Smooth muscle cell (in vitro differentiated cells): Measurements from ENCODE around the gene UST. TPM values are rescaled to one million over a fixed set of nuclear protein-coding genes. Genes with fewer than 3 reads are reported as not detected.
"Not testable (repeated sequence)": the region's sequence is repeated elsewhere in the genome, so short reads cannot be mapped to it uniquely, and the experiment has no call there.

Experiments
- DNase-seq: peaks from one replicate; lab custom pipeline; 2025; ENCODE audit not compliant: unreplicated experiment; lab: John Stamatoyannopoulos, UW
- H2AFZ ChIP-seq: fragments of 200-600 bp; sonication (generic); 2 replicates; pipeline ENCODE4 v1.6.0; 2016; ENCODE audit warnings: antibody characterized with exemption, low read depth, mild to moderate bottlenecking
- H3F3A ChIP-seq: fragments of 200-600 bp; sonication (generic); 2 replicates; pipeline ENCODE4 v1.6.0; 2017; ENCODE audit warnings: antibody characterized with exemption, low read depth
- H3K27ac ChIP-seq: fragments of 200-600 bp; sonication (generic); 2 replicates; pipeline ENCODE4 v1.5.1; 2016; ENCODE audit warnings: low read depth, mild to moderate bottlenecking
- H3K27me3 ChIP-seq: fragments of 200-600 bp; sonication (generic); 2 replicates; pipeline ENCODE4 v1.6.1; 2016; ENCODE audit warnings: low read depth, mild to moderate bottlenecking
- H3K36me3 ChIP-seq: fragments of 200-600 bp; sonication (generic); 2 replicates; pipeline ENCODE4 v1.5.1; 2016; ENCODE audit warnings: low read depth
- H3K4me1 ChIP-seq: fragments of 200-600 bp; sonication (generic); 2 replicates; pipeline ENCODE4 v1.5.1; 2016; ENCODE audit warnings: low read depth
- H3K4me2 ChIP-seq: fragments of 200-600 bp; sonication (generic); 2 replicates; pipeline ENCODE4 v1.6.0; 2016; ENCODE audit warnings: mild to moderate bottlenecking
- H3K4me3 ChIP-seq: fragments of 200-600 bp; sonication (generic); 2 replicates; pipeline ENCODE4 v1.5.1; 2016; ENCODE audit warnings: mild to moderate bottlenecking
- H3K79me2 ChIP-seq: fragments of 200-600 bp; sonication (generic); 2 replicates; pipeline ENCODE4 v1.6.0; 2016; ENCODE audit warnings: low read depth, mild to moderate bottlenecking
- H3K9ac ChIP-seq: fragments of 200-600 bp; sonication (generic); 2 replicates; pipeline ENCODE4 v1.6.0; 2016; ENCODE audit warnings: low read depth
- H3K9me3 ChIP-seq: fragments of 200-600 bp; sonication (generic); replicated peaks from 2 replicates; pipeline ENCODE4 v1.5.1; 2016; ENCODE audit warnings: low read depth
- H4K20me1 ChIP-seq: fragments of 200-600 bp; sonication (generic); 2 replicates; pipeline ENCODE4 v1.6.0; 2016; ENCODE audit warnings: low read depth
- CTCF ChIP-seq: fragments of 200-600 bp; sonication (generic); IDR thresholded peaks from 2 replicates; pipeline ENCODE4 v1.5.1; 2017; ENCODE audit warnings: borderline replicate concordance, mild to moderate bottlenecking, antibody characterized with exemption; ENCODE audit not compliant: insufficient read depth, poor library complexity, severe bottlenecking
- WGBS: methylation state at CpG from one replicate; pipeline ENCODE4 v1.1.7; 2016; ENCODE audit warnings: low lambda C conversion rate; 5-methylcytosine and 5-hydroxymethylcytosine counted together
- polyA plus RNA-seq: library from polyadenylated mRNA; unstranded; fragments of >200 nt; fragmentation: Nextera tagmentation; extraction: Ambion mirVana; gene quantifications from 2 replicates; pipeline ENCODE4 v1.2.1, GENCODE V29; 2016
- total RNA-seq: library from RNA; depleted of rRNA; stranded (reverse); fragments of >200 nt; gene quantifications from 2 replicates; pipeline ENCODE4 v1.2.3, GENCODE V29; 2014

UST gene
- total and polyA plus RNA-seq, 2 experiments from 2014 or later = 16.1 to 19.5 TPM

GRCh38 chr6:149004664-149005063, 257.8 kb downstream of the UST start:
- no peak overlapping the region for H2AFZ ChIP-seq

GRCh38 chr6:149006236-149006635, 259.4 kb downstream of the UST start:
- not testable (repeated sequence) for H3K4me1 ChIP-seq, H3K4me3 ChIP-seq, H3K9me3 ChIP-seq, H3K79me2 ChIP-seq, H3K9ac ChIP-seq, H4K20me1 ChIP-seq, H2AFZ ChIP-seq, H3F3A ChIP-seq, H3K27ac ChIP-seq, H3K36me3 ChIP-seq, H3K4me2 ChIP-seq, H3K27me3 ChIP-seq, DNase-seq
- WGBS = 100% methylated on average over 1 of the region's 1 CpG

More at GRCh38 chr6:149004664-149005063, 257.8 kb downstream of the UST start:
- Histone ChIP-seq H4K20me1 (no peaks in the 10 kb centered on the region), H3K36me3 (peaks cover 7% of the 10 kb centered on the region), H3K27me3 (no peaks in the 10 kb centered on the region), H3K4me1 (no peaks in the 10 kb centered on the region), H3K27ac (no peak overlapping the region), H3F3A (peaks cover 3% of the 10 kb centered on the region), H3K4me2 (no peak overlapping the region), H3K4me3 (no peak overlapping the region), H3K79me2 (no peaks in the 10 kb centered on the region), H3K9ac (no peak overlapping the region), H3K9me3 (peaks cover 10% of the 10 kb centered on the region)
- TF ChIP-seq CTCF = no peak
- no peak for DNase-seq
- WGBS = 98% methylated on average over 4 of the region's 4 CpGs

GRCh38 chr6:149006671-149007070, 259.8 kb downstream of the UST start:
- no peak for TF ChIP-seq CTCF
- Histone ChIP-seq H3K27ac (no peak overlapping the region), H3K9me3 (peaks cover 5% of the 10 kb centered on the region), H2AFZ (no peak overlapping the region), H3K36me3 (no peaks in the 10 kb centered on the region), H3K9ac (no peak overlapping the region), H3K79me2 (no peaks in the 10 kb centered on the region), H3K4me3 (no peak overlapping the region), H4K20me1 (no peaks in the 10 kb centered on the region), H3F3A (peaks cover 3% of the 10 kb centered on the region), H3K27me3 (no peaks in the 10 kb centered on the region), H3K4me1 (no peaks in the 10 kb centered on the region), H3K4me2 (no peak overlapping the region)
- 93% methylated on average over 3 of the region's 3 CpGs for WGBS
- no peak for DNase-seq

DNA sequence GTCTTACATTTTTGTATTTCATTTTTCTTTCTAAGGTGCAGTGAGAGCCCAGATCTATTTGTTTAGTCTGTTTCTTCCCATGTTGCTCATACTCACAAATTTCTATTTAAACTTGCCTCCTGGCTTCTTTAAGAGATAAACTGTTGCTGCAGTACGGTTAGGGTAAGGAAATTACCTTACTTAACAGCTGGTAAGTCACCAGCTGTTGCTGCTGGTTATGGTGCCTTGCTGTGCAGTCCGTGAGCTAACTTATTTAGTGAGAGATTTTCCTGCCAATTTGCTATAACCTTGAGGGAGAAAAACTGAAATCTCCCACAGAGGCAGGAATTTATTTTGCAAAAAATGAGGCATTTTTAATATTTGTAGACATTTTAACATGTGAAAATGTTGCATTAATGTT, 261.0 kb downstream of the UST start:
- Histone ChIP-seq H3K9ac (no peak overlapping the region), H3K9me3 (no peaks in the 10 kb centered on the region), H3F3A (peaks cover 3% of the 10 kb centered on the region), H3K79me2 (no peaks in the 10 kb centered on the region), H4K20me1 (no peaks in the 10 kb centered on the region), H3K27me3 (no peaks in the 10 kb centered on the region), H2AFZ (no peak overlapping the region), H3K4me2 (no peak overlapping the region), H3K27ac (no peak overlapping the region), H3K36me3 (no peaks in the 10 kb centered on the region), H3K4me3 (no peak overlapping the region), H3K4me1 (no peaks in the 10 kb centered on the region)
- DNase-seq = no peak
- 69% methylated on average over 2 of the region's 2 CpGs for WGBS
- TF ChIP-seq CTCF = no peak
